ENCODE measurements around the gene RTN4. TPM values are rescaled to one million over a fixed set of nuclear protein-coding genes. Genes with fewer than 3 reads are reported as not detected.
A peak's percentile ranks its signal among the peaks of the same experiment; 100 is the strongest.

RTN4 gene
- polyA plus RNA-seq, 3 donors, result 111 to 163 (median 158) TPM

- Histone ChIP-seq H3K79me2 (ENCODE audit: insufficient read depth, low read length) (peaks cover 100% of the 10 kb centered on the region), H3K9me3 (replicated peaks in 1 of 2; ENCODE audit: control insufficient read depth in 1 of 2, insufficient read depth in 1 of 2, low read length in 2 of 2) (no peaks in the 10 kb centered on the region), H3K4me3 (replicated peaks in 1 of 3; ENCODE audit: low read depth in 2 of 3, low read length in 3 of 3) (no peak overlapping the region), H3K9ac (ENCODE audit: insufficient read depth, low read length, poor library complexity, severe bottlenecking) (no peak overlapping the region), H3K27me3 (ENCODE audit: control insufficient read depth in 2 of 2, insufficient read depth in 2 of 2, low read length in 2 of 2) (no peaks in the 10 kb centered on the region), H3K27ac (ENCODE audit: low read depth in 1 of 2, low read length in 2 of 2) (peak overlapping the region in 1 of 2 donors; percentile 34), H3K4me2 (replicated peaks; ENCODE audit: extremely low read depth, low read length, poor library complexity, severe bottlenecking) (no peak overlapping the region), H4K20me1 (ENCODE audit: insufficient read depth, low read length) (peaks cover 100% of the 10 kb centered on the region), H3K4me1 (ENCODE audit: control insufficient read depth in 1 of 2, insufficient read depth in 2 of 2, low read length in 2 of 2) (peaks cover 32 to 56% of the 10 kb centered on the region in 2 donors), H2AFZ (ENCODE audit: insufficient read depth, low read depth, low read length, poor library complexity, severe bottlenecking) (no peak overlapping the region), H3K36me3 (replicated peaks in 1 of 2; ENCODE audit: control insufficient read depth in 1 of 2, insufficient read depth in 2 of 2, low read length in 2 of 2) (no peaks in the 10 kb centered on the region)
- TF ChIP-seq CTCF (IDR thresholded peaks at IDR 0.05), result no peak
- H3K9me3 Mint-ChIP-seq, result peaks cover 0 to 2% (median 0%) of the 10 kb centered on the region in 7 donors
- H3K4me3 Mint-ChIP-seq, result no peak overlapping the region
- DNase-seq, result no peak
- WGBS (ENCODE audit: insufficient coverage), result 81% methylated on average over 3 of the region's 4 CpGs
- peaks cover 58% of the 10 kb centered on the region for H3K4me1 Mint-ChIP-seq
- no peaks in the 10 kb centered on the region for H3K27me3 Mint-ChIP-seq (ENCODE audit: low read depth in 3 of 3)
- peak overlapping the region in 5 of 7 donors; percentile 36 to 71 (median 66) for H3K27ac Mint-ChIP-seq
- peaks cover 0 to 6% of the 10 kb centered on the region in 2 donors for H3K36me3 Mint-ChIP-seq
- intact Hi-C loops (cut with micrococcal nuclease), result no loop called here
Observed at GRCh38 chr2:55031505-55031904, 18.7 kb downstream of the RTN4 start.

DNA sequence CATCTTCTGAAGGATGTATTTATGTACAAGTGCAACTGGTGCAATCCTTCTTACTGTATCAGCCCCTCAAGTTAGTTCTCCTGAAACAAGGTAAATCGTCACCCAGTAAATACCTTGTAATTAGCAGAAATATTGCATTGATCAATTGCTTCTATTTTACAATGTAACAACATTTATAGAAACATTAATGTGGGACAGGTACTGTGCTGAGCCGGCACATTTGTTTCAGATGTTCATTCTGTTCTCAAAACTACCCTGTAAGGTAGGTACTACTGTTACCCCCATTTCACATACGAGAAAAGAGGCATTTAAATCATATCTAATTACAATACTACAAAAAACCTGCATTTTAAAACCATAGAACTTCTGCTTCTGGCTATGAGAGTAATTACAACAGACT is 19.5 kb downstream of the RTN4 start:
- H3K79me2 ChIP-seq (ENCODE audit: insufficient read depth, low read length), result peaks cover 100% of the 10 kb centered on the region
- no peaks in the 10 kb centered on the region for H3K36me3 ChIP-seq (replicated peaks in 1 of 2; ENCODE audit: control insufficient read depth in 1 of 2, insufficient read depth in 2 of 2, low read length in 2 of 2)
- no CpG with 5 or more reads among the region's 3 CpGs for WGBS (ENCODE audit: insufficient coverage)
- H3K4me1 ChIP-seq (ENCODE audit: control insufficient read depth in 1 of 2, insufficient read depth in 2 of 2, low read length in 2 of 2), result peaks cover 39 to 64% of the 10 kb centered on the region in 2 donors
- Mint-ChIP-seq H3K27me3 (ENCODE audit: low read depth in 3 of 3) (no peaks in the 10 kb centered on the region), H3K36me3 (peaks cover 0 to 6% of the 10 kb centered on the region in 2 donors), H3K4me3 (no peak overlapping the region), H3K4me1 (peaks cover 56% of the 10 kb centered on the region), H3K27ac (peak overlapping the region in 4 of 7 donors; percentile 23 to 70 (median 48)), H3K9me3 (peaks cover 0 to 2% (median 0%) of the 10 kb centered on the region in 7 donors)
- no peak for DNase-seq
- no peak overlapping the region for H3K4me2 ChIP-seq (replicated peaks; ENCODE audit: extremely low read depth, low read length, poor library complexity, severe bottlenecking)
- H3K27ac ChIP-seq (ENCODE audit: low read depth in 1 of 2, low read length in 2 of 2), result no peak overlapping the region
- TF ChIP-seq CTCF (IDR thresholded peaks at IDR 0.05), result no peak
- H4K20me1 ChIP-seq (ENCODE audit: insufficient read depth, low read length), result peaks cover 100% of the 10 kb centered on the region
- no peaks in the 10 kb centered on the region for H3K27me3 ChIP-seq (ENCODE audit: control insufficient read depth in 2 of 2, insufficient read depth in 2 of 2, low read length in 2 of 2)
- no peak overlapping the region for H2AFZ ChIP-seq (ENCODE audit: insufficient read depth, low read depth, low read length, poor library complexity, severe bottlenecking)
- intact Hi-C loops (cut with micrococcal nuclease), result no loop called here
- H3K9me3 ChIP-seq (replicated peaks in 1 of 2; ENCODE audit: control insufficient read depth in 1 of 2, insufficient read depth in 1 of 2, low read length in 2 of 2), result no peaks in the 10 kb centered on the region
- no peak overlapping the region for H3K4me3 ChIP-seq (replicated peaks in 1 of 3; ENCODE audit: low read depth in 2 of 3, low read length in 3 of 3)
- no peak overlapping the region for H3K9ac ChIP-seq (ENCODE audit: insufficient read depth, low read length, poor library complexity, severe bottlenecking)
